ENCODE results near the gene LAMC3.

GRCh38 chr9:130960522-130961378 lies 48.2 kb upstream of the LAMC3 start:
- no peak for TF ChIP-seq CTCF (conservative IDR thresholded peaks at IDR 0.05; ENCODE audit: low read depth, low read length)
- TF ChIP-seq EZH2 (IDR thresholded peaks at IDR 0.05; ENCODE audit: borderline replicate concordance, low read depth, low read length, poor library complexity, severe bottlenecking): no peak

Data from A673 (cell line).